ENCODE measurements around the gene SECTM1.
A peak's percentile ranks its signal among the peaks of the same experiment; 100 is the strongest.

The SECTM1 gene

DNA sequence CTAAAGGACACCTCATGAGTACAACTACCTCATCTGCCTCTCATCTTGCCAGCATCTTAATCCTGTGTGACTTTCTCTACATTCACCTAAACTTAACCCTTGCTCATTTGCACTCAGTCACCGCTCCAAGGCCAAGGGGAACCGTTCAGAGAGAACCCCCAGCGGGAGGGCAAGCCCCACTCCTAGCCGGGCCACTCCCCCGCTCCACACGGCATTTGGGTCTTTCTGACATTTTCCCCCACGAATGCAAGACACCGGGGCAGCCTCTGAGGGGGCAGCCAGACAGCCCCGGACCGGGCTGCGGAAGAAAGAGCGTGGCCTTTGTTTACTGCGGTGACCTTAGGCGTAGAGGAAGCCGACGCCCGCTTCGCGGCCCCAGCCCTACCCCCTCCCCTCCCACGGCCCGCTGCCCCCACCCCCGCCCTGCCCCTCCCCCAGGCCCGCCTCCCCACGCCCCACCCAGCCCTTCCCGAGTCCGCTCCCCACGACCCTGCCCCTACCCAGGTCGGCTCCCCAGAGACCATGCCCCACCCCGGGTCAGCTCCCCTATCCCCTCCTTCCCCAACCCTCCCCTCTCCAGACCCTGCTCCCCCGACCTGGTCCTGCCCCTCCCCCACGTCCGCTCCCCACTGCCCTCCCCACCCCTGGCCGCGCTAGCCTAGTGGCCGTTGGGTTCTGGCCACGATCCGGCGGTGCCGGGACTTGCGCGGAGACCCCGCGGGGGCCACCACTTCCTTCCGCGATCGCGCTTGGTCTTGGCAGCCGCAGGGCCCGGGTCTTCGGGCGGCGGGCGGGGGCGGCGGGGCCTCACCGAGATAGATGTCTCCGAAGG lies 60.9 kb downstream of the SECTM1 start:
- TF ChIP-seq, protein P1, sequence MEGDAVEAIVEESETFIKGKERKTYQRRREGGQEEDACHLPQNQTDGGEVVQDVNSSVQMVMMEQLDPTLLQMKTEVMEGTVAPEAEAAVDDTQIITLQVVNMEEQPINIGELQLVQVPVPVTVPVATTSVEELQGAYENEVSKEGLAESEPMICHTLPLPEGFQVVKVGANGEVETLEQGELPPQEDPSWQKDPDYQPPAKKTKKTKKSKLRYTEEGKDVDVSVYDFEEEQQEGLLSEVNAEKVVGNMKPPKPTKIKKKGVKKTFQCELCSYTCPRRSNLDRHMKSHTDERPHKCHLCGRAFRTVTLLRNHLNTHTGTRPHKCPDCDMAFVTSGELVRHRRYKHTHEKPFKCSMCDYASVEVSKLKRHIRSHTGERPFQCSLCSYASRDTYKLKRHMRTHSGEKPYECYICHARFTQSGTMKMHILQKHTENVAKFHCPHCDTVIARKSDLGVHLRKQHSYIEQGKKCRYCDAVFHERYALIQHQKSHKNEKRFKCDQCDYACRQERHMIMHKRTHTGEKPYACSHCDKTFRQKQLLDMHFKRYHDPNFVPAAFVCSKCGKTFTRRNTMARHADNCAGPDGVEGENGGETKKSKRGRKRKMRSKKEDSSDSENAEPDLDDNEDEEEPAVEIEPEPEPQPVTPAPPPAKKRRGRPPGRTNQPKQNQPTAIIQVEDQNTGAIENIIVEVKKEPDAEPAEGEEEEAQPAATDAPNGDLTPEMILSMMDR (IDR thresholded peaks at IDR 0.05; ENCODE audit: insufficient read depth, low read length, missing control alignments) = no peak
- ChIA-PET CTCF (no interaction called here), POLR2A (interaction anchor here (1.1 to 1.3 kb wide), 3 partner anchors 11 to 44 kb away, joined by 3 to 6 read pairs (median 3); partner anchors contain the start of gene SLC16A3)
- H3K4me3 ChIP-seq (ENCODE audit: low read depth, low read length) = peak overlapping the region; percentile 79
- DNase-seq (ENCODE audit: low read depth, low spot score) = no peak

DNA sequence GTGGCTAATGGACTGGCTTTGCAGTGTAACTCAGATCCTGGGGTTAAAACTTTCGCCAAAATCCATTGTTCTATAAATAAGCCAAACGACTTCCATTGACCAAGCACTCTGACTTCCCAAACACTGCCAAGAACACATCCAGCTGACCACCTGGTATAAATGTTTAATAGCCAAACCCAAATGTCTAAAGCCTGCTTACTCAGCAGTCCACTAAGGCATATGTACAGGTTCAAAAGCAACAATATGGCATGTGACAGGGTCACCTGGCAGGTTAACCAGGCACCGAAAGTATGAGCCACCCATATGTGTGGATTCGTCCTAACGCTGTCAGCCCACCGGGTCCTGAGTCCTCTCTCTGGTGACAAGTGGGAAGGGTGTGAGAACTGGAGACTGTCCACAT lies 62.2 kb downstream of the SECTM1 start:
- TF ChIP-seq, protein P1 (IDR thresholded peaks at IDR 0.05; ENCODE audit: insufficient read depth, low read length, missing control alignments) = no peak
- POLR2A ChIA-PET = no interaction called here
- peak overlapping the region; percentile 79 for H3K4me3 ChIP-seq (ENCODE audit: low read depth, low read length)
- no peak for DNase-seq (ENCODE audit: low read depth, low spot score)
- CTCF ChIA-PET = no interaction called here
